Measurements from ENCODE around the gene FBP2.

DNA sequence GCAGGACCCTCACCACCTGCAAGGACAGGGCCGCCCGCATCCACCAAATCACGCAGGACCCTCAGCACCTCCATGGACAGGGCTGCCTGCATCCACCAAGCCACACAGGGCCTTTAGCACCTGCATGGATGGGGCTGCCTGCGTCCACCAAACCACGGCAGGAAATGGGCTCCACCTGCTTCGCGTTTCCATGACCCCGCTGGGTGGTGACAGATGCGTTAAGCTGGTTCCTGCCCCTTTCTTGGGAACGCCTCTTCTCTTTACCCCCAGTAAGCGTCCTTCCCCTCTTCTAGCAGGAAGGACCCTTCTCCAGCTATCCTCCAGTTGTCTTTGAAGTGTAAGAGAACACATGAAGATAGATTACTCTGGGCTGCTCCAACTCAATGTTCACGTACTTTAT is 32.2 kb upstream of the FBP2 start:
- no peak for TF ChIP-seq CTCF (IDR thresholded peaks at IDR 0.05)
- no peak for TF ChIP-seq POLR2A (IDR thresholded peaks at IDR 0.05)

Data from esophagus squamous epithelium (tissue), 4 donors.